Anterior cingulate cortex (tissue), 58 donors: Measurements from ENCODE around the gene LRRC52.

Source experiments
- DNase-seq, 58 donors: peaks; one replicate each; lab custom pipeline; 2025; lab: John Stamatoyannopoulos, UW

Gene LRRC52

GRCh38 chr1:165536016-165536415 lies 7.8 kb upstream of the LRRC52 start:
- no peak for DNase-seq

GRCh38 chr1:165537356-165538109 lies 6.3 kb upstream of the LRRC52 start:
- peak in 2 of 58 donors; percentile 6 to 8 for DNase-seq

- no peak for DNase-seq
Measured at GRCh38 chr1:165539306-165539705, 4.5 kb upstream of the LRRC52 start.

- DNase-seq = no peak
Measured at GRCh38 chr1:165539908-165540307, 3.9 kb upstream of the LRRC52 start.

- DNase-seq = no peak
Measured at GRCh38 chr1:165542015-165542631, 1.7 kb upstream of the LRRC52 start.

GRCh38 chr1:165542647-165543046 lies 1.2 kb upstream of the LRRC52 start:
- no peak for DNase-seq

- DNase-seq = no peak
Measured at GRCh38 chr1:165544996-165545395, 1.2 kb downstream of the LRRC52 start.

- no peak for DNase-seq
Measured at GRCh38 chr1:165545974-165546373, 2.2 kb downstream of the LRRC52 start.

- no peak for DNase-seq
Measured at GRCh38 chr1:165549973-165550372, 6.2 kb downstream of the LRRC52 start.

GRCh38 chr1:165551469-165551868 lies 7.7 kb downstream of the LRRC52 start:
- DNase-seq = no peak

- DNase-seq = peak in 2 of 58 donors; percentile 2 to 5
Measured at GRCh38 chr1:165560883-165561656, 17.3 kb downstream of the LRRC52 start.

GRCh38 chr1:165562571-165562970 lies 18.8 kb downstream of the LRRC52 start:
- DNase-seq = no peak

- no peak for DNase-seq
Measured at GRCh38 chr1:165563551-165563950, 19.8 kb downstream of the LRRC52 start.

GRCh38 chr1:165564561-165564960 lies 20.8 kb downstream of the LRRC52 start:
- DNase-seq = peak in 1 of 58 donors; percentile 1

- no peak for DNase-seq
Measured at GRCh38 chr1:165565751-165566490, 22.1 kb downstream of the LRRC52 start.

- DNase-seq = no peak
Measured at GRCh38 chr1:165570078-165570477, 26.3 kb downstream of the LRRC52 start.

- no peak for DNase-seq
Measured at GRCh38 chr1:165573787-165574186, 30.0 kb downstream of the LRRC52 start.

- DNase-seq = no peak
Measured at GRCh38 chr1:165574295-165574694, 30.5 kb downstream of the LRRC52 start.

- DNase-seq = no peak
Measured at GRCh38 chr1:165575468-165576099, 31.8 kb downstream of the LRRC52 start.

GRCh38 chr1:165576536-165576935 lies 32.7 kb downstream of the LRRC52 start:
- no peak for DNase-seq
